Activated gamma-delta T cell treated with Interleukin-2 at 50 U/mL for 16 hours (primary cell): ENCODE results near the gene MAP3K15.

Experiments
- DNase-seq: peaks from one replicate; pipeline ENCODE4 v3.0.0-alpha.2; 2020

Gene MAP3K15

DNA sequence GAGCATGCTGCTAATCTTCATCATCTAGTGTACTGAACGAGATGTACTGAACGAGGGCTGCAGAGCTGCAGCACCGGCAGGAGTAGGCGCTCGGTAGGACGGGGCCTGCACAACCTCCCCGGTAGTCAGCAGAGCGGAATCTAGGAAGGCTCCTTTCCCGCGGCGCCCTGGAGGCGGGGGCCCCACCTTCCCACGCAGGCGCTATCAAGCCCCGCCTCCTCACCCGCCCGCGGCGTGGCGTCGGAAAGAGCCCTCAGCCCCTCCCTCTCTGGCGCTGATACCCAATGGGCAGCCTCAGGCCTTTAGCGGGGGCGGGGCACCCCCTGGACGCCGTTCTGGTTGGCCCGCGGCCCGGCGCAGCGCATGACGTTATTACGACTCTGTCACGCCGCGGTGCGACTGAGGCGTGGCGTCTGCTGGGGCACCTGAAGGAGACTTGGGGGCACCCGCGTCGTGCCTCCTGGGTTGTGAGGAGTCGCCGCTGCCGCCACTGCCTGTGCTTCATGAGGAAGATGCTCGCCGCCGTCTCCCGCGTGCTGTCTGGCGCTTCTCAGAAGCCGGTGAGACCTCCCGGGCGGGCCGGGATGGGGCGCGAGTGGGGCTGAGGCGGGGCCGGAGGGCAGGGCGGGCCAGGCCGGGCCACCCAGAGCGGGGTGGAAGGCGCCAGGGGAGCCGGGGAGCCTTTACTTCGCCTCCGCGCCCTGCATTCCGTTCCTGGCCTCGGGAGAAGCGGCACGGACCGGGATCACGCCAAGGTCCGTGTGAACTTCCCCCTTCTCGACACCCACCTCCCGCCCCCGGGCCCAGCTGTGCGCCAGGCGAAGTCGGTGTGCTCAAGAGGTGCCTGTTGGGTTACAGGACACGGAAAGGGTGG, 171.5 kb downstream of the MAP3K15 start, which contains the start of gene PDHA1:
TSS of gene PDHA1 (plus strand) at position 393 of the 874 bp plus-strand sequence. CDS start at position 504, 111 bp downstream.
- peak; percentile 88 for DNase-seq

- no peak for DNase-seq
Observed at GRCh38 chrX:19343085-19343534, 172.2 kb downstream of the MAP3K15 start.

GRCh38 chrX:19342331-19342906, 172.9 kb downstream of the MAP3K15 start:
- DNase-seq, result no peak

DNA sequence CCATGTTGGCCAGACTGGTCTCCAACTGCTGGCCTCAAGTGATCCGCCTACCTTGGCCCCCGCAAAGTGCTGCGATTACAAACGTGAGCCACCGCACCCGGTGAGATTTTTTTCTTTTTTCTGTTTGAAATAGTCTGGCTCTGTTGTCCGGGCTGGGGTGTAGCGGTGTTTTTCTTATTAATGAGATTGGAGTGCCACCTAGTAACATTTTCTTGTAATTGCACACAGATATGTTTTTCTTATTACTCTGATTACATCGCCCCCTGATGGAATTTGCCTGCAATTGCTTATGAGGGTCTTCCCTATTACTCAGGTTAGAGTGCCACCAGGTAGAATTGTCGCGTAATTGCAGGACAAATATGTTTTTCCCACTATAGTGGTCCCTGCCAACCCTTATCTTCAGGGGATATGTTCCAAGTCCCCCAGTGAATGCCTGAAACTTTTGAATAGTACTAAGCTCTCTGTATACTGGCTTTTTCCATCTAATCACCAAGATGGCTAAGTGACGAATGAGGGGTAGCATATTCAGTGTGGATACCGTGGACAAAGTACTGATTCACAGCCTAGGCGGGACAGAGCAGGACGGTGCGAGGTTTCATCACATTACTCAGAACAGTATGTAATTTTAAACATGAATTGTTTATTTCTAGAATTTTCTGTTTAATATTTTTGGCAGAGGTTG, 180.2 kb downstream of the MAP3K15 start:
- DNase-seq, result no peak

DNA sequence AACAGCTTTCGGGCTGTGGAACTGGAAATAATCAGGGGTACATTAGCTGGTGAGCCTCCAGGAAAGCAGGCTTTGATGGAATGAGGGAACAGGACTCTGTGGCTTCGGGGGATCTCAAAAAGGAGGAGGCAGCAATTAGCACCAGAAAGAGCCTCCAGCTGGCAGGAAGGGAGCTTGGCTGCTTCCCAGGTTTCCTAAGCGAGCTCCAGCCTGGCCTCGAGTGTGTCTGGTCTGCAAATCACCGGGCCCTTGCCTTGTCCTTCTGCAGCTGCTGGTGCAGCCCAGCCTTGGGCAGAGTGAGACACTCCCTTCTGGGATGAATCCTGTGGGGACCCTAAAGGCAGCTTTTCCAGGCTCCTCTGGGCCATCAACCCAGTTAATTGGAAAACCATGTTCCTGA, 182.3 kb downstream of the MAP3K15 start:
- no peak for DNase-seq

DNA sequence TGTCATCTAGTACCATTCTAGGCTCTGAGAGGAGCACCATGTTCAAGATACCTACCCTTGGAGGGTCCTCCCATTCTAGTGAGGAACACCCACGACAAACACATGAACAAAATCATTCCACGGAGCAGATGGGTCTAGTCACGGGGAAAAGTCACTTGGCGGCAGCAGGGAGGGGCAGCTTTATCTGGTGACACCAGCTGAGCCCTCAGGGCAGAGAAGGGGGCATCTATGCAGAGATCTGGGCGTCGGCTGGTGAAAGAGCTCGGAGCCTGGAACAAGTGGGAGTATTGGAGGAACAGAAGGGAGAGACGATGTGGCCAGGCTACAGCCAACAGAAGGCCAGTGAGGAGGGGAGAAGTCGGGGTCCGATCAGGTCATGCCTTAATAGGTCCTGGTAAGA, 183.5 kb downstream of the MAP3K15 start:
- DNase-seq, result no peak

- DNase-seq, result no peak
Observed at GRCh38 chrX:19326567-19326966, 188.7 kb downstream of the MAP3K15 start.
